Bone marrow (tissue), 2 donors: ENCODE measurements around the gene MYADML2.

ENCODE experiments used
- DNase-seq, 2 donors: peaks; one replicate each; lab custom pipeline; 2025; lab: John Stamatoyannopoulos, UW

Gene MYADML2

GRCh38 chr17:81978524-81979298 lies 31.7 kb upstream of the MYADML2 start:
- no peak for DNase-seq

DNA sequence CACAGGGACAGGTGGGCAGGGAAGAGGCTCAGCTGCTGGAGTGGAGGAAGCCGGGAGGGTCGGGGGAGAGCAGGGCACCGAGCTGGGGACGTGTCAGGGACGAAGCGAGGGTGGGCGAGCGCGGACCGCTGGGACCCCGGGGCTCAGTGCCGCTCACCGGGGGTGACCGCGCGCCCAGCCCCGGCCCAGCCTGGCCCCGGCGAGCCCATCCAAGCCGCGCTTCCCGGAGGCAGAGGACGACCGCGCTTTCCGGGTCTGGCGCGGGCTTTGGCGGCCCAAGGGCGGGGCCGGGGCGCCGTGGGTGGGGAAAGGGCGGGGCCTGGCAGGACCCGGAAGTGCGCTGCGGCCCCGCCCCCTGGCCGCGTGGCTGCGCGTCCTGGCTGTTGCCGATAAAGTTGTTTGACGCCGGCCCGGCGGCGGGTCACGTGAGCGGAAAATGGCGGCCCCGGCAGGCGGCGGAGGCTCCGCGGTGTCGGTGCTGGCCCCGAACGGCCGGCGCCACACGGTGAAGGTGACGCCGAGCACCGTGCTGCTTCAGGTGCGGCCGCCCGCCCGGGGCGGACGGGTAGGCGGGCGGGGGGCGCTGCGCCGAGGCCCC lies 30.3 kb upstream of the MYADML2 start, which contains the start of gene ASPSCR1:
ASPSCR1 (plus strand) TSS at position 419 of the 598 bp plus-strand sequence; CDS start at position 437, 18 bp downstream.
- DNase-seq, result peak; percentile 48 to 89

DNA sequence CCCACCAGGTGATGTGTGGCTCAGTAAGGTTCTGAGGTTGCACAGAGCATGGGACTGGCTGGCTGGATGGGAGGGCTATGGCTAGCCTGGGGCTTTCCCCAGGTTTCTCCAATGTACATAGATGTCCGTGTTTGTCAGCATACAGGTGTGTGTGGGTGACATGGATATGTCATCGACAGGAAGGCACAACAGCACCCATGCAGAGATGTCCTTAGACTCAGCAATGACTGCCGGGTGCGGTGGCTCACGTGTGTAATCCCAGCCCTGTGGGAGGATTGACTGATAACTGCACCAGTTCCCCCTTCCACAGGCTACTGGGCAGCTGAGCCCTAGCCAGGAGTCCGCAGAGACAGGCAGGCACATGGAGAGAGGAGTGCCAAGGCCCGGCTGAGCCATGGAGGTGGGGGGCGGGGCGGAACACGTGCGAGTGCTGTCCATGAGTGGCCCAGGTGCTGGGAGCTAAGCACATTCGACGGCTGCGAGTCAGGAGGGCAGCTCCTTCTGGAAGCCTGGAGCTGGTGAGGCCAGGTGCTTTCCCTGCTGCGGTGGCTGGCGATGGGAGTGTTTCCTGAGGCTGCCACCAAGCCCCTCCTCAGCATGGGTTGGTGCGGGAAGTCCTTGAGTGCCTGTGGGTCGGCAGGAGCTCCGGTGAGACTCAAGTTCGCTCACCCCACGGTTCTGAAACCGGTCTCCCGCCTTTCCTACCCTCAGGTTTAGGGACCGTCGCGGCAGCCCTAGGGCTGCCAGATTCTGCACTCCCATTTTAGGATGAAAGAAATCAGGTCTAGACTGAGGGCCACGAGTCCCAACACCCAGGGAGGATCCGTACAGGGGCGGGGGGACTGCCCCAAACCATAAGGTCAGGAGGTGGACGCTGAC lies 29.5 kb upstream of the MYADML2 start:
- no peak for DNase-seq

- no peak for DNase-seq
Observed at GRCh38 chr17:81973432-81973831, 26.4 kb upstream of the MYADML2 start.

- DNase-seq, result no peak
Observed at GRCh38 chr17:81968850-81969812, 22.1 kb upstream of the MYADML2 start.

GRCh38 chr17:81968396-81968745 lies 21.3 kb upstream of the MYADML2 start:
- DNase-seq, result no peak

DNA sequence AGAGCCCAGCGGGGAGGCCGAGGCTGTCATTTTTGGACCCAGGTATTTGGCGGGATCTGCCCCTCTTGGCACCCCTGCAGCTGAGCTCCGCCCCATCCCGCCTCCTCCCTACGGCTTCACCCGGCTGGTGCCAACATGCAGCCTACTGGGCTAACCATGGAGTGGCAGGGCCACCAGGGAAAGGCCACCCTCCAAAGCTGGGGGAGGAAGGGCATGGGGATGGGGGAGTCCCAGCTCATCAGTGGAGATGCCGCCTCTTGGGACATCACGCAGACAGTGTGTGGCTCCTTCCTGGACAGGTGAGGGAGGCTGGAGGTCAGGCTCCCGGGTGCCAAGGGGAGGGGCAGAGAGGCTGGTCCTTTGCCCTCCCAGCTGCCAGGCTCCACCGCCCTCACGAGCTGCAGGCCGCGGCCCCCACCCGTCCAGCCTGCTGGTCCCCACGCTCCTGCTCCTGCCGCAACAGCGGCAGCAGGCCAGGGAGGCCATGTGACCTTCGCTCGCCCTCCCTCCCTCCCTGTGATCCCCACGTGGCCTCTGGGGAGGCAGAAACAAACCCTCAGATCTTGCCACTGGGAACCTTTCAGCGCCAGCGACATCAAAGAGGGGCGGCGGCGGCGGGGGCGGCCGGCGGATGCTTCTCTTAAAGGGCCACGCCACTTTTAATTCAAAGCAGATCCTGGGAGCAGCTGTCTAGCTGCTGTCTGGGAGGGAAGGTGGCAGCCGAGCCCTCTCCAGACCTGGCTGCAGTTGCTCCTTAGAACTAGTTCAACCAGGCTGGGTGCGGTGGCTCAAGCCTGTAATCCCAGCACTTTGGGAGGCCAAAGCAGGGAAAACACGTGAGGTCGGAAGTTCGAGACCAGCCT lies 20.7 kb upstream of the MYADML2 start:
- DNase-seq, result peak in 1 of 2 donors; percentile 72

DNA sequence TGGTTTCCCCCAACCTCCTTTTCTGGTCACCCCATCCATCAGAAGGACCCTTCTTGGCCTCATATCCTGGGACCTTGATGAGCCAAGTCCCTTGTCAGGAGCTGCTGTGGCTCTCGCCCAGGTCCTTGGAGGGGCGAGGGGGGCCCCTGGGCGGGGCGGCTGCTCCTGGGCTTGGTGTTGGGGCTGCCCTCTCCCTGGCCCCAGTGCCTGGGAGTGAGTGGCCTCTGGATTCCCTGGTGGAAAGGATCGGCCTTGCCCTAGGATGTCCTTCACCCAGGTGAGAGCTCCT lies 20.2 kb upstream of the MYADML2 start:
- DNase-seq, result no peak

GRCh38 chr17:81966343-81967243 lies 19.6 kb upstream of the MYADML2 start:
- no peak for DNase-seq

- DNase-seq, result no peak
Observed at GRCh38 chr17:81964081-81964849, 17.2 kb upstream of the MYADML2 start.

DNA sequence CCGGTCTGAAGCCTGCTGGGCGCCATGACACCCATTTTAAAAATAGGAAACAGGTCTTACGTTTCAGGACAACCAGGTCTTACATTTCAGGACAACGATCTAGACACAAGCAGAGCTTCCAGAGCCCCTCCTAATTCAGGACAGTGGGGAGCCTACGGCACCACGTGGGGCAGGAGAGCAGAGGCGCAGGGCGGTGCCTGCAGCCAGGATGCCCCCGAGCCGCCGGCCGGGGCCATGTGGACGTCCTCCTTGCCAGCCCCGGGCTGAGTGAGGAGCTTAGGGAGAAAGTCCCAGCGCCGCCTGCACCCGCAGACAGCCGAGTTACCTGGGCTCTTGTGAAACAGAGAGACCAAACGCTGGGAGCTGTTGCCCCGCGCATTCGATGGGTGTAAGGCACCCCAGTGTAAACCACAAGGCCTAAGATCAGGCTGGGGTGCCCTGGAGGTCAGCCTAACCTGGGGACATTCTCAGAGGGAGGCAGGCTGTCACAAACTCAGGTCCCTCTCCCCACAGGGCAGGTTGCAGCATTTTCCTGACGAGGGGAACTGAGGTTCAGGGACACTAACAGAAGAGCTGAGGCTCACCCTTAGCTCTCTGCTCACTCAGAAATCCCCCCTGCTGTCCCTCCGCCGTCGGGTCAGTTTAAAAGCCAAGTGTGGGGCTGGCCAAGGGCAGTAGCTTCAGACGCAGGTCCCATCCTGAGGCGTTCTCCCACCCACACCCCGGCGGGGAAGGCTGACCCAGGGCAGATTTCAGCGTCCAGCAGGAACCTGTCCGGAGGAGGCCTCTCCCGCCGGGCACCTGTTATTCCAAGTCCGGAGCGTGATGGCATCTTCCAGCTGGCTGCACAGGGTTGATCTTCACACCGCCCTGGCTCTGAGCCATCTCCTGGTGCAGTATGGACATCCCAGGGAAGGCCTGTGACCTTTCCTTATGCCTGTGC lies 15.7 kb upstream of the MYADML2 start:
- no peak for DNase-seq

- no peak for DNase-seq
Observed at GRCh38 chr17:81961521-81962498, 14.8 kb upstream of the MYADML2 start.

GRCh38 chr17:81961087-81961511 lies 14.1 kb upstream of the MYADML2 start, which contains the start of gene NOTUM:
NOTUM (minus strand) TSS chr17:81961187; CDS start chr17:81960909, 278 bp downstream.
- DNase-seq, result no peak

DNA sequence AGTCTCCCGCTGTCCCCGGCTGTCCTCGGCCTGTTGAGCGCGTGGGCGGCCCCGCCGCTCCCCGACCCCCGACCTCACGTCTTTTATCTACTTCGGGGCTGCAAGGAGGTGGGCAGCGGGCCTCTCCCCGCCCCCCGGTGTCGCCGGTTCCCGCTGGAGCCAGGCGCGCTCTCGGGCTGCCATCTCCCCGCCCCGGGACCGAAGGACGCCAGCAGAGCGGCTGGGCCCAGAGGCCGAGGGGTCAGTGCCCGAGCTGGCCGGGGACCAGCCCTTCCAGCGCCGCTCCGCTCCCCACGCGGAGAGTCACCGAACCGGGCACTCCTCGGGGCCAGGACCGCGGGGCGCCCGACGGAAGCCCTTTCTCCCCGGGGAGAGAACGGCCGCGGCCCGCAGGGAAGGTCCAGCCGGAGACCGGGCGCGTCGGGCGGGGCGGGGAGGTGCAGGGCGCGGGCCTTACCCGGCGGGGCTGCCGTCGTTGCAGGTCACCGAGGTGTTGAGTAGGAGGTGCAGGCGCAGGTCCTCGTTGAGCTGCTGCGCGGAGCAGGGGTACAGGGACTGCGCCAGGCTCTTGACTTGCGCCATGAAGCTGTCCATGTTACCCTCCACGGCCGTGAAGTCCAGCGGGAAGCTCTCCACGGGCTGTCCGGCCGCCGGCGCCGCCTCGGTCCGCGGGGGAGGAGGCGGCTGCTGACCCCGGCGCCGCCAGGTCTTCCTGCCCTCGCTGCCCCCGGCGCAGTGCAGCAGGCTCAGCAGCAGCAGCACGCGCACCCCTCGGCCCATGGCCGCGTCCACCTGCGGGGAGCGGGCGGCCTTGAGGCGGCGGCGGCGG lies 13.3 kb upstream of the MYADML2 start:
- no peak for DNase-seq

- DNase-seq, result peak in 1 of 2 donors; percentile 53
Observed at GRCh38 chr17:81959362-81960129, 12.5 kb upstream of the MYADML2 start.
